HG03558 (cell line): ENCODE data around the gene PRPS1.
"Not testable (repeated sequence)": the region's sequence is repeated elsewhere in the genome, so short reads cannot be mapped to it uniquely, and the experiment has no call there.

Source experiments
- ATAC-seq: cut with Tn5 transposase; IDR thresholded peaks from one replicate; pipeline ENCODE4 v1.9.1; 2021; ENCODE audit warnings: moderate number of reproducible peaks; ENCODE audit not compliant: unreplicated experiment; ENCODE audit errors: extremely low read depth

Gene PRPS1

GRCh38 chrX:107628662-107629539 lies 591 bp downstream of the PRPS1 start:
- ATAC-seq, result no peak

DNA sequence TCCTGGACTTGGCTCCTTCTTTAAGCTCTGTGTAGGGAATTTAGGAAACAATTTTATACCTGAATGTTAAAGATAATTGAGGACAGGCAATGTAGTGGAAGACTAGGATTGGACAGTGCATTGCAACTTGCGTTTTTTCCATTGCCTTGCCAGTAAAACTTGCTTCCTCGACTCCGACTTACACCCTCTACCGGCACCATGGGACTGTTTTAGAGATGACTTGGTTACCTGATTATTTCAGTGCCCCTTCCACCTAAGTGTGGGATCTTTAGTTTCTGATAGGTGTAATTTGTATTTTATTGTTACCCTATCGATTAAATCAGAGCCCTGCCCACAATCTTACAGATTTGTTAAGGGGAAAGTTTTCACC lies 1.2 kb downstream of the PRPS1 start:
- ATAC-seq, result no peak

DNA sequence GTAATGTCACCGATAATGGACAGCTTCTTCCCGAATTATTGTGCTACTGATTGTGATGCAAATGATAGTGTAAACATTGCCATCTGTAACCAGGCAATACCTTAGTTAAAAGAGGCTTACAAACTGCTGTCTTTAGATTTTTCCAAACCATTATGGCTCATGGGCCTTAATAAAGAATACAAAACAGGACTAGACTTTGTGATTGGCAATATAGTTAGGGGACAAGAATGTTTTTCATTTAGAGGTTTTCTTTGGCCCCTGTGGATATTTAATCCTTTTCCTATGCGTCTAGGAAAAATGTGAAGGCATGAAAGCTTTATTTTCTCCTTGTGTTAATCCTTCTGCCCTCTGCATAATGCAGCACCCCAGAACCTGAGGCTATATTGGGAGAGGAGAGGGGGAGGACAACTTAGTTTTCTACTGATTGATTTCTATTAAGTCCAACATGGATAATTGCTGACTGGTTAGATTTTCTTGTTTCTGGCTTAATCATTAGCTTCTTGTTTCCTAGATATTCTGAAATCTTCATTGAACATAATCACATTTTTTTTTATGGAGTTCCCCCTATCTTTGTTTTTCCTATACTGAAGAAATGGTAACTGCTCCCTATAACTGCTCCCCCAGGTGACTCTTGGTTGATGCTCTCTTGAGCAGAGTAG lies 1.9 kb downstream of the PRPS1 start:
- ATAC-seq, result no peak

GRCh38 chrX:107632346-107632745 lies 4.0 kb downstream of the PRPS1 start:
- ATAC-seq, result no peak

- ATAC-seq, result no peak
Observed at GRCh38 chrX:107646735-107647134, 18.4 kb downstream of the PRPS1 start.

DNA sequence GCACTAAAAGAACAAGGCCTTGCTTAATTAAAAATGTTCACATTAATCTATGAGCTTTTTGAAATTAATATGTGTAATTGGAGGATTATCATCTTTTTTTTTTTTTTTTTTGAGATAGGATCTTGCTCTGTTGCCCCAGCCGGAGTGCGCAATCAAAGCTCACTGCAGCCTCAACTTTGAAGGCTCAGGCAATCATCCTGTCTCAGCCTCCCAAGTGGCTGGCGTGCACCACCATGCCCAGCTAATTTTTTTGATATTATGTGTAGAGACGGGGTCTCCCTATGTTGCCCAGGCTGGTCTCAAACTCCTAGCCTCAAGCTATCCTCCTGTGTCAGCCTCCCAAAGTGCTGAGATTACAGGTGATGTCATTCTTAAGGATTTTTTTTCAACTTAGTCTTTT lies 20.0 kb downstream of the PRPS1 start:
- no peak for ATAC-seq

DNA sequence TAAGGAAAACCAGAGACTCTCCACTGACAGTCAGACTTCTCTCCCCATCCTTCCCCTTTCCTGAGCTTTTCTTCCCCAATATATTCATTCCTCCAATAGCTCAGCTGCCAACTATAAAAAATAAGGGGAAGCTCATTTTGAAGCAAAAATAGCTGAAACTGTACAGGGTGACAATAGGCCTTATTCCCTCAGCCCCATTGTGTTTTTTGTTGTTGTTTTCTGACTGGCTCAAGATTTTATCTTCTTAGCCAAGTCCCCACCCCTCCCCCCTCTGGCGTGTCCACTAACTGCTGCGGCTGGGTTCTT lies 26.2 kb downstream of the PRPS1 start:
- no peak for ATAC-seq

GRCh38 chrX:107654872-107655761 lies 26.8 kb downstream of the PRPS1 start:
- no peak for ATAC-seq

DNA sequence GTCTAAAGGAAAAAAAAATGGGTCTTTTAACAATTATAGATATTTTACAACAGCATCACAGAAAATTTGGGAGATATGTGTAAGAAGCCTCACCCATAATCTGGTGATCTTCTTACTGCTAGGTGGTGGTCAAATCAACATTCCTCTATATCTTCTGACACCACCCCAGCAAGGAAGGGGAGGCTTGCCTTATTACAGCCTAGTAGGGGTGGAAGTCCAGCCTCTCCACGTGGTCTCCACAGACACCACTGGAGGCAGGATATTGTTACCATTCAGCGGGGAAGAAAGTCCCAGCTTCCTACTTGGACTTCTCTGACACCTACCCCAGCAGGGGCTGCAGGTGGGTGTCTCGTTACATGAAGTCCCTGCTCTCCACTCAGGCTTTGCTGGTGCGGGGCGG lies 28.7 kb downstream of the PRPS1 start:
- no peak for ATAC-seq

- ATAC-seq, result no peak
Observed at GRCh38 chrX:107658660-107659059, 30.4 kb downstream of the PRPS1 start.

GRCh38 chrX:107659286-107659685 lies 31.0 kb downstream of the PRPS1 start:
- ATAC-seq, result no peak

DNA sequence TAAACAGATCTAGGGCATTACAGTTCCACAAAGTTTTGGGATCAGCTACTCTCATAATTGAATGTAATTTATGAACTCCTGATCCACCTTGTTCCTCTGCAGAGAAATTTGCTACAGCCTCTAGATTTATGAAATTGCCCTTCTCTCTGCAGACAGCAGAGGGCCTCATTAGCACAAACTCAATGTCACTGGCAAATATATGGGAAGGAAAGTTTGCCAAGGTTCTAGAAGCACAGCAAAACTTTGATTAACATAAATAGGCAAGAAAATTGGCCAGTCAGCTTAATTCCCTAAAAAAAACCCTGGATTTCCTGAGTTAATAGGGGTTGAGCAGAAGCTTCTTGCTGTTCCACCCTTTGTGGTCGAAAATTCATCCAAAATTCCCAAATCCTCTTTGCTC lies 31.5 kb downstream of the PRPS1 start:
- no peak for ATAC-seq

- no peak for ATAC-seq
Observed at GRCh38 chrX:107662145-107662544, 33.8 kb downstream of the PRPS1 start.

- ATAC-seq, result no peak
Observed at GRCh38 chrX:107662824-107663223, 34.5 kb downstream of the PRPS1 start.

DNA sequence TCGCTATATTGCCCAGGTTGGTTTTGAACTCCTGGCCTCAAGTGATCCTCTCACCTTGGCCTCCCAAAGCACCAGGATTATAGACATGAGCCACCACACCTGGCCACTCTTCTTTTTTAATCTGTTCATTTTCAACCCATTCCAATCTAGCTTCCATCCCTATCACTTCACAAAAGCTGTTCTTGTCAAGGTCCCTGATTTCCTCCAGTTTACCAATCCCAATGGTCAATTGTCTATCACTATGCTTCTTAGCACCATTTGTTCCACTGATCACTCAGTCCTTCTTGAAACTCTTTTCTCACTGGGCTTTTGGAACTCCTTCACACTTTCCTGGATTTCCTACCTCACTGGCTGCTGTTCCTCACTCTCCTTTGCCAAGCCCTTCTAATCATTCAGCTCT lies 38.6 kb downstream of the PRPS1 start:
- no peak for ATAC-seq

- ATAC-seq, result no peak
Observed at GRCh38 chrX:107667426-107667825, 39.1 kb downstream of the PRPS1 start.

GRCh38 chrX:107668710-107669109 lies 40.4 kb downstream of the PRPS1 start:
- not testable (repeated sequence) for ATAC-seq

DNA sequence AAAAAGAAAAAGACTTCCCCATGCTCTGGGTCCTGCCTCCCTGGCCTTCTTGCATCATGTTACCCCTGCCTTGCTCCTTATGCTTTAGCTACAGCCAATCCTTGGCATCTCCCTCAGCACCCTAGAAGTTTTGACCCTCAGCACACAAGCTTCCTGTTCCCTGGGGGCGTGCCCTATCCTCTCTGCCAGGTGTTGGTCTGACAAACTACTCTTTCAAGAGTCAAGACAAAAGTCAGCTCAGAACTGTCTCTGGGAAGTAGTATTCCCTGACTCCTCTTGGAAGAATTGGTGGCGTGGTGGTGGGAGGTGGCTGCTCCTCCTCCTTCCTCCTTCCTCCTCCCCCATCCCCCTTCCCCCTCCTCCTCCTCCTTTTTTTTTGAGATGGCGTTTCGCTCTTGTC lies 41.0 kb downstream of the PRPS1 start:
- no peak for ATAC-seq

- no peak for ATAC-seq
Observed at GRCh38 chrX:107669885-107670628, 41.7 kb downstream of the PRPS1 start.

GRCh38 chrX:107671256-107671655 lies 42.9 kb downstream of the PRPS1 start:
- ATAC-seq, result not testable (repeated sequence)
